ENCODE results near the gene GPRC6A.
"Not testable (repeated sequence)": the region's sequence is repeated elsewhere in the genome, so short reads cannot be mapped to it uniquely, and the experiment has no call there.

GPRC6A gene

DNA sequence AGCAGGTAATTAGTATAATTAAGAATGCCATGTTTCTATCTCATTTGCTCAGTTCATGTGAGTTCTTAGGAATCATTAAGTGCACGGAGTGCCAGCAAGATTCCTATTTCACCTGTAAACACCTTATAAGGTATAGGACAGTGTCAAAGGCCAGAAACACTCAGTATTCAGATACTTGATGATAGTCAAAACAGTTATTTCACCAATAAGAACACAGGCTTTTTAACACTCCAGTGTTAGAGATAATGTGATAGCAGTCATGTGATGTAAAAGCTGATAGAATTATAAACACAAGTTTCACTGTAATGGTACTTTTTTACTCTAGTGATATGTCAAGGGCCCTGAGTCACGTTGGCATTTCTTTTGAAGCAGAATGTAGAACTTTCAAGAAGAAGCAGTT is at the start of gene GPRC6A:
Gene GPRC6A (minus strand): TSS at position 101 of the 400 bp plus-strand sequence. CDS start 70 bp downstream, at position 31.
- no peak for DNase-seq (ENCODE audit: low read depth in 2 of 2)

GRCh38 chr6:116877743-116878142 is 48.9 kb upstream of the GPRC6A start:
- no peak for DNase-seq (ENCODE audit: low read depth in 2 of 2)

DNA sequence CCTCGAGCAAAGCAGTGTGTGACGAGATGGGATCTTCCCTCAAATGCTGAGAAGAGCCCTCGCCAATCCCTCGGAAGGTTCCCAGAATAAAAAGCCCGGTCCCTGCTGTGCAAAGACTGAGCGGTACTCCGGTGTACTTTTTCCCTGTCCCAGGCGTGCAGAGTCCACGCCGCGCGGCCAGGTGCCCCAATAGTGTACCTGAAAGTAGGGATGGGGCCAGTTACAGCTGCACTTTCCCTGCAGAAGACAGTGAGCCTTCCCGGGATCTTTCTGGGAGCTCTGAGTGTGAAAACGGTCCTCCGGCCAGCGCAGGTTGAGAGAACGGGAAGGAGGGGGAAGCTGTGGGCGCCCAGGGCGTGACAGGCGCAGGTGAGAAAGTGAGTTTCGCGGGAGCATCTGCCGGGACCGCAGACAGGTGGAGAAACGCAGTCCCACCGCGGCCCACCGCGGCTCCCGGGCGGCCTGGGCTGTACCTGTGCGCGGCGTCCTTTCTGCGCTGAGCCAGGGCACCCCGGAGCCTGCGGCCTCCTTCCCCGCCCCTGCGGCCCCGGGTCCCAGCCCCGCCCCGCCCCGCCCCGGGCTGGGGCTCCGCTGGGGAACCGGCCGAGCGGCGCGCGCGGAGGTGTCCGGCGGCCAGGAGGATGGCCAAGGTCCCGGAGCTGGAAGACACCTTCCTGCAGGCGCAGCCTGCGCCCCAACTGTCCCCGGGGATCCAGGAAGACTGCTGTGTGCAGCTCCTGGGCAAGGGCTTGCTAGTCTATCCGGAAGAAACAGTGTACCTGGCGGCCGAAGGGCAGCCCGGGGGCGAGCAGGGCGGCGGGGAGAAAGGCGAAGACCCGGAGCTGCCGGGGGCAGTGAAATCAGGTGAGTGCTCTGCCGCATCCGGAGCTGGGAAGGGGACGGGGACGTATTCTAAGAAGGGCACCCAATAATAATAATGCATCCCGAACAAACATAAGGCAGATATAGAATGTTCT is 48.0 kb upstream of the GPRC6A start, which contains the start of gene RFX6:
Gene RFX6 (plus strand): TSS at position 608 of the 977 bp plus-strand sequence. CDS start 34 bp downstream, at position 642.
- no peak for DNase-seq (ENCODE audit: low read depth in 2 of 2)

DNA sequence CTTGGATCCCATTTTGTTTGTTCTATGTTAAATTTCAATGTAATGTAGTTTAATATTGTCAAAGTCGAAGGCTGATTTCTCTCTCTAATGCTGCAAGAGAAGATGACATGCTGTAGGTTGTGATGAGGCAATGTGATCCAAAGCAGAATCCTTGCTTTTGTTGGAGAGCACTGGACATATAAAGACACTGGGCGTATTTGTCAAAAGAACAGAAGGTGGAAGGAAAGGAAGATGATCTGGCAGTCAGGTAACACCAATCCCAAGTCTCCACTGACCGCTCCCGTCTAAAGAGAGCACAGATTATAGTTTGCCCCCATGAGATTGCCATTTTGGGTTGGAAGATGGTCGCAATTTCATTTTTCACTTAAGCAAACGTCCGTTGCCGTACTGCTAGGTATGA is 47.2 kb upstream of the GPRC6A start:
- no peak for DNase-seq (ENCODE audit: low read depth in 2 of 2)

- no peak for DNase-seq (ENCODE audit: low read depth in 2 of 2)
Measured at GRCh38 chr6:116872771-116873170, 43.9 kb upstream of the GPRC6A start.

DNA sequence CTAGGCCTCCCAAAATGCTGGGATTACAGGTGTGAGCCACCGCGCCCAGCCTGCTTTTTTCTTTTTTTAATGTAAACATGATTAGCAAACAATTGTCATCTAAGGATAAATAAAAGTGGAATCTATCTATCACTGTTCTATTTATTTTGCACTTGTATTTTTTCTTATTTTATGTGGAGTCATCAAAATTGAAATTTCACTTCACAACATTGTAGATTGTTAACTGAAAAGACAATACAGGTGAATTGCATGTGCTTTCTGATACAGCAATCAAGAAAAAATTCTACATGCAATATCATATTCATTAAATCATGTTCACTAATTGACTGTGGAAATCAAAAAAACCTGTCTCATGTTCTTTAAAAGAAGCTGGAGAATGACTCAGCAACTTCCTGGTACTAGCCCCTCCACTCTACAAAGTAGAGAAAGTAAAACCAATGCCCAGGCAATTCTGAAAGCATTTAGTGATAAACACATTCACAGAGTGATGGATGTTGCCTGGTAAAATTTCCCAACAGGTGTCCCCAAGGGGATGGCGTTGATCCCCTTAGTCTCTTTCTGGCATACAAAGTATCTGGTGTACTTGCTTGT is 37.5 kb upstream of the GPRC6A start:
- no peak for DNase-seq (ENCODE audit: low read depth in 2 of 2)

GRCh38 chr6:116859264-116859663 is 30.4 kb upstream of the GPRC6A start:
- no peak for DNase-seq (ENCODE audit: low read depth in 2 of 2)

GRCh38 chr6:116858060-116858459 is 29.2 kb upstream of the GPRC6A start:
- no peak for DNase-seq (ENCODE audit: low read depth in 2 of 2)

DNA sequence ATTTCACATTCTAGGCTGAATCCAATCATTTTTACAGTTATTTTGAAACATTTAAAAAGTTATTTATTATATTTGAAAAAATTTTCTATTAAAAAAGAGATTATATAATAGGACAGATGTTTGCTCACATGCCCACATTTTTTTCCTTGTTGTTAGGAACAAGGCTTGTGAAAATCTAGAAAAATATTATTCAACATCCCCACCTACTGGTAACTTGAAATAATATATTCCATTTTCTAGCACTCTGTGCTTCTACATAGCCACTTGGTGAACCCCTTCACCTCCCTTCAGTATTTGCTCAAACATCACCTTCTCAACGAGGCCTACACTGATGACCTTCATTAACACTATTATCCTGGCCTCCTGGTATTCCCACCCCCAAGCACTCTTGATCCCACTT is 18.3 kb upstream of the GPRC6A start:
- no peak for DNase-seq (ENCODE audit: low read depth in 2 of 2)

DNA sequence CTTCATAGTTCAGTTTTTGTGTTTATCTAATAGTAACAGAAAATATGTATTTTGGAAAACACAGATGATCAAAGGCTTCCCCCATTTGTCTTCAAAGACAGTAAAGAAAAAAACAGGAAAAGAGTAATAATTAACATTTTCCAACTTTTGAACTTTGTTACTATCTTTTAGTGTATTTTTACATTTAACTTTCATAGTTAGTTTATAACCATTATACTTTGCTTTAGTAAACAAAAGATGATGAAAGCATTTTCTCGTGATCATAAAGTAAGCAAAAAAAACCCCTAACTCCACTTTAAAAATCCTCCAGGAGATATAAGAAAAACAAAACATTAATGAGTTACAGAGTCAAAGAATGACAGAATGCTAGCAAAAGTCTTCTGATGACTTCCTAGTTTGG is 13.6 kb upstream of the GPRC6A start:
- no peak for DNase-seq (ENCODE audit: low read depth in 2 of 2)

DNA sequence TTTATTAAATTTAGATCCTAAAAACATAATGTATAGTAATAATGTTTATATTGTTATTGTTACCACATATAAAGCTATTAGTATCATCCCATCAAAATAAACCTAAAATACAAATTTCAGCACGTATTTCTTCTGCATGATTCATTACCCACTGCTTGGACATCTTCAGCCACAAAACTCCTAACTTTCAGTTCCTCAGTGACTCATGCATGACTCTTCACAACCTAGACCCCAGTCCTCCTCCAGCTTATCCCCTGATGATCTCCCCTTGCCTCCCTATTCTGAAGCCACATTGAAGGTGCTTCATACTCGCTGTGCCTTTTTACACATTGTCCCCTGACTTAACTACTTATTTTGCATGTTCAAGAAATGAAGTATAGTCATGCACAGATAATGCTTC is 11.2 kb upstream of the GPRC6A start:
- no peak for DNase-seq (ENCODE audit: low read depth in 2 of 2)

- no peak for DNase-seq (ENCODE audit: low read depth in 2 of 2)
Measured at GRCh38 chr6:116836606-116837342, 7.9 kb upstream of the GPRC6A start.

GRCh38 chr6:116834526-116834925 is 5.6 kb upstream of the GPRC6A start:
- DNase-seq (ENCODE audit: low read depth in 2 of 2): not testable (repeated sequence)

DNA sequence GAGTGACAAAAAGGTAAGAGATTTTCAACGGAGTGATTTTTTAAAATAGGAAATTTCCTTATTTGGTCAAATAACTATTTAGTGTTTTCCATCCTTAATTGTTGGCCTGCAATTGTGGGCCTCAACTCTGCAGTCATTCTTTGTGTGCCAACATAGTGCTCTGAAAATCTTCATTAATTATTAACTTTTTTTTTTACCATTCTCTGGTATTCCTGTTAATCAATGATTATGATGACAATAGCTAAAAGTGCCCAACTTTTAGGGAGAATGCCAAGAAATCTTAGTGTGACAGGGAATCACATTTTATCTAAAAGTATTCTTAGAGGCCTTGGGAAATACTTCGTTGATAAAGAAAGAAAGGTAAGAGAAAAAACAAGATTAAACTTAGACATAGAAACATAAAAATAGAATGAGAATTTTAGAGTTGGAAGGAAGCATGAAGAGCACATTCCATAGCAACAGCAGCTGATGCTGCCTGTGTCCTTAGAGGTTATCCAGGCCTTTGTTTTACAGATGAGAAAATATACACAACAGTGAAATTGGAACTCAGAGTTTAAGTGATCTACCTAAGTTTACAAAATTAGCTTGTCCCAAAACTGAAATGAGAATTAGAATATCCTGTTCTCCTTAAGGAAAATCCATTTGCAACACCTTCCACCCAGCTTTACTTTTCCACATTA is 1.2 kb downstream of the GPRC6A start:
- no peak for DNase-seq (ENCODE audit: low read depth in 2 of 2)

- not testable (repeated sequence) for DNase-seq (ENCODE audit: low read depth in 2 of 2)
Measured at GRCh38 chr6:116816336-116816735, 12.5 kb downstream of the GPRC6A start.

GRCh38 chr6:116812051-116812650 is 16.7 kb downstream of the GPRC6A start:
- DNase-seq (ENCODE audit: low read depth in 2 of 2): no peak

- DNase-seq (ENCODE audit: low read depth in 2 of 2): no peak
Measured at GRCh38 chr6:116801971-116802370, 26.9 kb downstream of the GPRC6A start.

DNA sequence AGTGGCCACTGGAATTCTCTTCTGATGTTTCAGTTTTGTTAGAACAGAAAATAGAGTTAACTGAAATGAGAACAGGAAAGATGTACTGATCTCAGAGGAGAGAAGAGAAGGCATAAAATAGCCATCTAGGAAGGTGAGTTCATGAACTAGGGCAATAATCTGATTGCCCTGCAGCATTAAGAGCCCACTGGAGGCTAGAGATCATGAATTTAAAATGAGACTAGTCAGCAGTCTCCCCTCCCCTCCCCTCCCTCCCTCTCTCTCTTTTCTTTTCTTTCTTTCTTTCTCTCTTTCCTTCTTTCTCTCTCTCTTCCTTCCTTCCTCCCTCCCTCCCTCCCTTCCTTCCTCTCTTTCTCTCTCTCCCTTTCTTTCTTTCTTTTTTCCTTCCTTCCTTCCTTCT is 28.9 kb downstream of the GPRC6A start:
- no peak for DNase-seq (ENCODE audit: low read depth in 2 of 2)

DNA sequence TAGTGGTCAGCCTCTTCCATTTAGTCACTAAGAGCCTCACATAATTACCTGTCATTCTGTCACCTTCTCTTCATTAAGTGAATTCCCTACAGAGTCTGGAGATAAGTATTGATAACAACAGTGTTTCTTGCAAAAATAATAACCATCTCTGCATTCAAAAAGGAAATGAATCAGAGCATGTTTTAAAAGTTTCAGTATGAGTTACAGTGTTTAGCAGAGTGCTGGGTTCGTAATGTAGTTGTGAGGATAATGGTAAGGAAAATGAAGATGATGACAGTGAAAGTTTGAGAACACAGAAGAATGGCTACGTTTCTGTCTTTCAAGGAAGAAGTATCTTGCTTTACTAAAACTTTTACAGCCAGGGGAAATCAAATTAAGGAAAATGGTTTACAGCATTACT is 31.3 kb downstream of the GPRC6A start:
- DNase-seq (ENCODE audit: low read depth in 2 of 2): no peak

DNA sequence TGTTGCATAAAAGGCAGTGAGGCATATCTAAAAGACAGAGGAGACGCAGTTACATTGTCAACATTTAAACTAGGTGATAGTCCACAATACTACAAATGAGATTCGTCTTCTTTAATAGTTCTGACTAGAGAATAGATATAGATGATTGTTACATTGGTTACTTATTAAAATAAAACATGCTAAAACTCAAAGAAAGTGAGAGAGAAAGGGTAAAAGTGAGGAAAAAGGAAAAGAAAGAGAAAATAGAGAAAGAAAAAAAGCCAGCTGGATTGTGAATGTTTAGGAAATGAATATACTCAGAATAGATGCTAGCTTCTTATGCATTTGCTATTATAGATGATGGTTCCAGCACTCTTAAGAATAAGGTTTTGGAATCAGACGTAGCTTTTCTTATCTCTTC is 35.7 kb downstream of the GPRC6A start:
- DNase-seq (ENCODE audit: low read depth in 2 of 2): no peak

GRCh38 chr6:116783852-116784251 is 45.0 kb downstream of the GPRC6A start:
- no peak for DNase-seq (ENCODE audit: low read depth in 2 of 2)

Measured in activated CD8-positive, alpha-beta memory T cell treated with anti-CD3 and anti-CD28 coated beads for 4 hours (primary cell).